Gastrocnemius medialis (tissue), 4 donors: ENCODE measurements around the gene MSH3. TPM values are rescaled to one million over a fixed set of nuclear protein-coding genes. Genes with fewer than 3 reads are reported as not detected.
"Not testable (repeated sequence)": the region's sequence is repeated elsewhere in the genome, so short reads cannot be mapped to it uniquely, and the experiment has no call there.

ENCODE experiments used
- ATAC-seq, 2 donors: fragments of 150-250 bp; one replicate each; pipeline ENCODE4 v1.9.1; 2016
- DNase-seq, 2 donors: peaks; one replicate each; pipeline ENCODE4 v3.0.0-alpha.2; 2019
- H3K27ac ChIP-seq, 4 donors: fragments of 200-600 bp; sonication (generic); 1 replicate in 1 of 4; 2 replicates in 3 of 4; pipeline ENCODE4 v1.5.1; 2016 to 2018; ENCODE audit warnings: mild to moderate bottlenecking in 2 of 4, moderate library complexity in 1 of 4
- H3K27me3 ChIP-seq, 3 donors: fragments of 200-600 bp; sonication (generic) in 2 of 3; 1 replicate in 1 of 3; 2 replicates in 2 of 3; pipeline versions ENCODE4 v1.5.1 to v1.6.0; 2016 to 2019; ENCODE audit warnings: mild to moderate bottlenecking in 1 of 3, moderate library complexity in 1 of 3
- H3K36me3 ChIP-seq, 2 donors: fragments of 200-600 bp; sonication (generic) in 1 of 2; one replicate each; pipeline ENCODE4 v1.5.1; 2017 to 2018
- H3K4me1 ChIP-seq, 2 donors: fragments of 200-600 bp; sonication (generic) in 1 of 2; one replicate each; pipeline ENCODE4 v1.5.1; 2016 to 2017; ENCODE audit warnings: mild to moderate bottlenecking in 2 of 2
- H3K4me3 ChIP-seq, 4 donors: fragments of 200-600 bp; sonication (generic) in 3 of 4; 1 replicate in 1 of 4; 2 replicates in 3 of 4; pipeline ENCODE4 v1.5.1; 2016 to 2019; ENCODE audit warnings: mild to moderate bottlenecking in 2 of 4
- H3K9me3 ChIP-seq, 3 donors: fragments of 200-600 bp; sonication (generic) in 2 of 3; 1 replicate in 1 of 3; 2 replicates in 2 of 3; pipeline ENCODE4 v1.5.1; 2016 to 2019
- CTCF ChIP-seq, 5 experiments: fragments of 450-650 bp in 3 of 5; fragments of 200-600 bp in 2 of 5; sonication (generic) in 2 of 5; IDR thresholded peaks in 4 of 5; conservative IDR thresholded peaks in 1 of 5; 1 replicate in 4 of 5; 2 replicates in 1 of 5; pipeline ENCODE4 v1.5.1; 2016 to 2019; ENCODE audit warnings: antibody characterized with exemption in 5 of 5, mild to moderate bottlenecking in 3 of 5, moderate library complexity in 3 of 5
- POLR2A ChIP-seq, 2 donors: fragments of 450-650 bp; IDR thresholded peaks; one replicate each; pipeline ENCODE4 v1.6.1; 2017; ENCODE audit warnings: antibody characterized with exemption in 2 of 2, mild to moderate bottlenecking in 2 of 2, moderate library complexity in 2 of 2
- in situ Hi-C, 4 donors: fragments of 200-750 bp; cut with MboI; loops; one replicate each; pipeline versions ENCODE4 v1.15.0 to v1.8.0; 2017; ENCODE audit warnings: low sequenced_read_pairs in 4 of 4
- intact Hi-C: fragments of 100-400 bp; cut with DNase I; formaldehyde crosslinking; loops from one replicate; pipeline ENCODE4 v1.15.1; 2023; ENCODE audit warnings: low total_unique reads
- total RNA-seq, 4 donors: library from RNA; depleted of rRNA; stranded (reverse); fragments of >200 nt; gene quantifications; one replicate each; pipeline versions ENCODE4 v1.1.0 to v1.2.3, GENCODE V29; 2016

Gene MSH3
- total RNA-seq, 4 donors from 2014 or later: 5.8 to 10.4 (median 7.2) TPM

DNA sequence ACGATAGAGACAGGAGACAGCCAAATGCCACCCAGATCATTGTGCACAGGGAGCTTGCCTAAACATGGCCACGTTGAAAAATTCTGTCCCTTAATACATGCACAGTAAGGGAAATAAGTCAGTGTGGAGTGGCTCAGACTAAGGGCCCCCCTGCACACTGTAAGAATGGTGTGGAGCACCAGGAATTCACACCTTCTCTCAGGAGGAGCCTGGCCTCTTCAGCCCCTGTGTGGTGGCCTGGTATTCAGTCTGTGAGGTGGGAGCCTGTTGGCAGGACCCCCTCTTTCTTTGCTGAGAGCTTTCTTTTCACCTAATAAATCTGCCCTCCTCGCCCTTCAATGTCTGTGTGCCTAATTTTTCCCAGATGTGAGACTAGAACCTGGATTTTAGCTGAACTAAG, 239.6 kb downstream of the MSH3 start:
- no peak for ATAC-seq
- no peak overlapping the region for H3K4me3 ChIP-seq
- in situ Hi-C loops (no loop called here), intact Hi-C loops (no loop called here)
- no peaks in the 10 kb centered on the region for H3K9me3 ChIP-seq
- H3K27me3 ChIP-seq: no peaks in the 10 kb centered on the region
- H3K36me3 ChIP-seq: peaks cover 0 to 3% of the 10 kb centered on the region in 2 donors
- H3K27ac ChIP-seq: no peak overlapping the region
- TF ChIP-seq POLR2A (IDR thresholded peaks at IDR 0.05): no peak
- TF ChIP-seq CTCF (IDR thresholded peaks at IDR 0.05 in 4 of 5, conservative IDR thresholded peaks at IDR 0.05 in 1 of 5): no peak
- H3K4me1 ChIP-seq: no peaks in the 10 kb centered on the region
- no peak for DNase-seq

GRCh38 chr5:80895523-80895922, 241.1 kb downstream of the MSH3 start:
- Histone ChIP-seq H3K27me3 (no peaks in the 10 kb centered on the region), H3K4me1 (no peaks in the 10 kb centered on the region), H3K27ac (no peak overlapping the region), H3K36me3 (peaks cover 0 to 3% of the 10 kb centered on the region in 2 donors), H3K9me3 (no peaks in the 10 kb centered on the region), H3K4me3 (no peak overlapping the region)
- no peak for TF ChIP-seq CTCF (IDR thresholded peaks at IDR 0.05 in 4 of 5, conservative IDR thresholded peaks at IDR 0.05 in 1 of 5)
- no peak for TF ChIP-seq POLR2A (IDR thresholded peaks at IDR 0.05)
- DNase-seq: no peak
- intact Hi-C loops: no loop called here
- no peak for ATAC-seq
- in situ Hi-C loops: no loop called here

DNA sequence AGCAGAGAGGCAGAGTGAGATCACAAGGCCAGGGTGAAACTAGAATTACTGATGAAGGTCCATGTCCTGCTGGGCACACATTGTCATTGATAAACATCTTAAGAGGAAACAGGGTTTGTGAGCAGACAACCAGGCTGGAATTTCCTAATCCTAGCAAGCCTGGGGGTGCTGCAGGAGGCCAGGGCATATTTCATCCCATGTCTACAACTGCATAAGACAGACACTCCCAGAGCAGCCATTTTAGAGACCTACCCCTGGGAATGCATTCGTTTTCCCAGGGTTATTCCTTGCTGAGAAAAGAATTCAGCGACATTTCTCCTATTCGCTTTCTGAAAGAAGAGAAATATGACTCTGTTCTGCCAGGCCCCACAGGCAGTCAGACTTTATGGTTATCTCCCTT, 248.2 kb downstream of the MSH3 start:
- in situ Hi-C loops, H3K9me3 ChIP-seq, H3K27ac ChIP-seq, ATAC-seq, H3K4me1 ChIP-seq, DNase-seq, H3K4me3 ChIP-seq, H3K36me3 ChIP-seq, intact Hi-C loops, H3K27me3 ChIP-seq: not testable (repeated sequence)

DNA sequence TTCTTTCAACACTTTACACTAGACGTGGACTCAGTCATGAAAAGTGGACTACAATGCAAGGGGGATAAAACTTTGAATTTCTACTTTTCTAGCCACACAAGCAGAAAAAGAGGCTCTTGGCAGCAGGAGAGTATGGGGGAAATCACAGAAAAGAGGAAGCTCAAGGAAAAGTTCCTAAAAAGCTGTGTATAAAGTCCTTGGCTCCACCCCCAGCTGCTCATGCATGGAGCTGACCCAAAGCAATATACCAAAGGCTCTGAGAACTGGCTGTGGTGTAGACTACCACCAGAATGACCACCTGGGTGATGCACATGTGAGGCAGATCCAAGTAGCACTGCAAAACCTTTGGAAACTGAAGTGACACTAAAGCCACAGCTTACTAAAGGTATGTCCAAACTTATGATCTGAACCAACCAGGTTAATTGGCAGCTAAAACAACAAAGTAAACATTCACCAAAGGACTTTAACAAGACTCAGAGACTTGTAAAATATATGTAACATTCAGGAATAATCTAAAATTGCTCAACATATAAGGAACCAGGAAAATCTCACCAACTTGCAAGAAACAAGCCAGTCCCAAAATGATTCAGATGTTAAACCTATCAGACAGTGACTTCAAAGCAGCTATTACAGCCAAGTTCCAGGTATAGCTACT, 250.2 kb downstream of the MSH3 start:
- DNase-seq: no peak
- intact Hi-C loops (no loop called here), in situ Hi-C loops (no loop called here)
- Histone ChIP-seq H3K9me3 (no peaks in the 10 kb centered on the region), H3K36me3 (no peaks in the 10 kb centered on the region), H3K27ac (no peak overlapping the region), H3K4me3 (no peak overlapping the region), H3K4me1 (no peaks in the 10 kb centered on the region), H3K27me3 (no peaks in the 10 kb centered on the region)
- ATAC-seq: no peak
- no peak for TF ChIP-seq POLR2A (IDR thresholded peaks at IDR 0.05)
- no peak for TF ChIP-seq CTCF (IDR thresholded peaks at IDR 0.05 in 4 of 5, conservative IDR thresholded peaks at IDR 0.05 in 1 of 5)

- in situ Hi-C loops (no loop called here), intact Hi-C loops (no loop called here)
- no peaks in the 10 kb centered on the region for H3K4me1 ChIP-seq
- DNase-seq (no peak), ATAC-seq (no peak)
- no peaks in the 10 kb centered on the region for H3K36me3 ChIP-seq
- TF ChIP-seq CTCF (IDR thresholded peaks at IDR 0.05 in 4 of 5, conservative IDR thresholded peaks at IDR 0.05 in 1 of 5) (no peak), POLR2A (IDR thresholded peaks at IDR 0.05) (no peak)
- no peak overlapping the region for H3K27ac ChIP-seq
- H3K9me3 ChIP-seq: no peaks in the 10 kb centered on the region
- H3K27me3 ChIP-seq: no peaks in the 10 kb centered on the region
- no peak overlapping the region for H3K4me3 ChIP-seq
These were observed 251.0 kb downstream of the MSH3 start for GRCh38 chr5:80905405-80905804.
